IMR-90 (cell line): ENCODE data around the gene OR5M8.

Source experiments
- BHLHE40 ChIP-seq: fragments of 150-350 bp; IDR thresholded peaks from 2 replicates; pipeline ENCODE4 v1.6.1; 2016; ENCODE audit warnings: mild to moderate bottlenecking, low read depth, low read length
- CEBPB ChIP-seq: IDR thresholded peaks from 2 replicates; pipeline ENCODE4 v1.6.1; 2012; ENCODE audit warnings: low read depth, low read length, improper control_type of control experiment
- CHD1 ChIP-seq: IDR thresholded peaks from 2 replicates; pipeline ENCODE4 v1.6.1; 2012; ENCODE audit warnings: low read depth, low read length, improper control_type of control experiment
- MAZ ChIP-seq: IDR thresholded peaks from 2 replicates; pipeline ENCODE4 v1.6.1; 2012; ENCODE audit warnings: low read depth, mild to moderate bottlenecking, low read length, improper control_type of control experiment, moderate library complexity, borderline replicate concordance
- POLR2A ChIP-seq: IDR thresholded peaks from 2 replicates; pipeline ENCODE4 v1.6.1; 2012; ENCODE audit warnings: mild to moderate bottlenecking, low read depth, low read length
- RAD21 ChIP-seq: IDR thresholded peaks from 2 replicates; pipeline ENCODE4 v1.6.1; 2012; ENCODE audit warnings: low read length, improper control_type of control experiment
- RFX5 ChIP-seq: IDR thresholded peaks from 2 replicates; pipeline ENCODE4 v1.8.0; 2012; ENCODE audit warnings: low read depth, mild to moderate bottlenecking, low read length, moderate library complexity
- SMC3 ChIP-seq: fragments of 150-350 bp; IDR thresholded peaks from 2 replicates; pipeline ENCODE4 v1.6.1; 2016; ENCODE audit warnings: low read depth, mild to moderate bottlenecking, antibody characterized with exemption, low read length, moderate library complexity
- TF ChIP-seq, protein P1 (sequence below): fragments of 150-350 bp; IDR thresholded peaks from 2 replicates; pipeline ENCODE4 v1.6.1; 2017; ENCODE audit warnings: mild to moderate bottlenecking, antibody characterized with exemption, low read length, low read depth
- TF ChIP-seq, protein P2 (sequence below): fragments of 150-350 bp; IDR thresholded peaks from 2 replicates; pipeline ENCODE4 v1.6.1; 2016; ENCODE audit warnings: low read depth, mild to moderate bottlenecking, low read length, moderate library complexity, borderline replicate concordance
- TF ChIP-seq, protein P3 (sequence below): conservative IDR thresholded peaks from 2 replicates; pipeline ENCODE4 v1.5.1; 2012; ENCODE audit warnings: mild to moderate bottlenecking, low read depth, low read length, improper control_type of control experiment

DNA sequence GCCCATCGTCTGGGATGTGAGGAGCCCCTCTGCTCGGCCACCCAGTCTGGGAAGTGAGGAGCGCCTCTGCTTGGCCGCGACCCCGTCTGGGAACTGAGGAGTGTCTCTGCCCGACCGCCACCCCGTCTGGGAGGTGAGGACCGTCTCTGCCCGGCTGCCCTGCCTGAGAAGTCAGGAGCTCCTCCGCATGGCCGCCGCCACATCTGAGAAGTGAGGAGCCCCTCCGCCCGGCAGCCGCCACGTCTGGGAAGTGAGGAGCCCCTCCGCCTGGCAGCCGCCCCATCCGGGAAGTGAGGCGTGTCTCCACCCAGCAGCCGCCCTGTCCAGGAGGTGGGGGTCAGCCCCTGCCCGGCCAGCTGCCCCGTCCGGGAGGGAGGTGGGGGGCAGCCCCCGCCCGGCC is 5.8 kb upstream of the OR5M8 start:
- TF ChIP-seq, protein P1, sequence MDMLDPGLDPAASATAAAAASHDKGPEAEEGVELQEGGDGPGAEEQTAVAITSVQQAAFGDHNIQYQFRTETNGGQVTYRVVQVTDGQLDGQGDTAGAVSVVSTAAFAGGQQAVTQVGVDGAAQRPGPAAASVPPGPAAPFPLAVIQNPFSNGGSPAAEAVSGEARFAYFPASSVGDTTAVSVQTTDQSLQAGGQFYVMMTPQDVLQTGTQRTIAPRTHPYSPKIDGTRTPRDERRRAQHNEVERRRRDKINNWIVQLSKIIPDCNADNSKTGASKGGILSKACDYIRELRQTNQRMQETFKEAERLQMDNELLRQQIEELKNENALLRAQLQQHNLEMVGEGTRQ, result no peak
- TF ChIP-seq, protein P2, sequence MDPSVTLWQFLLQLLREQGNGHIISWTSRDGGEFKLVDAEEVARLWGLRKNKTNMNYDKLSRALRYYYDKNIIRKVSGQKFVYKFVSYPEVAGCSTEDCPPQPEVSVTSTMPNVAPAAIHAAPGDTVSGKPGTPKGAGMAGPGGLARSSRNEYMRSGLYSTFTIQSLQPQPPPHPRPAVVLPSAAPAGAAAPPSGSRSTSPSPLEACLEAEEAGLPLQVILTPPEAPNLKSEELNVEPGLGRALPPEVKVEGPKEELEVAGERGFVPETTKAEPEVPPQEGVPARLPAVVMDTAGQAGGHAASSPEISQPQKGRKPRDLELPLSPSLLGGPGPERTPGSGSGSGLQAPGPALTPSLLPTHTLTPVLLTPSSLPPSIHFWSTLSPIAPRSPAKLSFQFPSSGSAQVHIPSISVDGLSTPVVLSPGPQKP, result no peak
- TF ChIP-seq, protein P3, sequence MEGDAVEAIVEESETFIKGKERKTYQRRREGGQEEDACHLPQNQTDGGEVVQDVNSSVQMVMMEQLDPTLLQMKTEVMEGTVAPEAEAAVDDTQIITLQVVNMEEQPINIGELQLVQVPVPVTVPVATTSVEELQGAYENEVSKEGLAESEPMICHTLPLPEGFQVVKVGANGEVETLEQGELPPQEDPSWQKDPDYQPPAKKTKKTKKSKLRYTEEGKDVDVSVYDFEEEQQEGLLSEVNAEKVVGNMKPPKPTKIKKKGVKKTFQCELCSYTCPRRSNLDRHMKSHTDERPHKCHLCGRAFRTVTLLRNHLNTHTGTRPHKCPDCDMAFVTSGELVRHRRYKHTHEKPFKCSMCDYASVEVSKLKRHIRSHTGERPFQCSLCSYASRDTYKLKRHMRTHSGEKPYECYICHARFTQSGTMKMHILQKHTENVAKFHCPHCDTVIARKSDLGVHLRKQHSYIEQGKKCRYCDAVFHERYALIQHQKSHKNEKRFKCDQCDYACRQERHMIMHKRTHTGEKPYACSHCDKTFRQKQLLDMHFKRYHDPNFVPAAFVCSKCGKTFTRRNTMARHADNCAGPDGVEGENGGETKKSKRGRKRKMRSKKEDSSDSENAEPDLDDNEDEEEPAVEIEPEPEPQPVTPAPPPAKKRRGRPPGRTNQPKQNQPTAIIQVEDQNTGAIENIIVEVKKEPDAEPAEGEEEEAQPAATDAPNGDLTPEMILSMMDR, result no peak
- TF ChIP-seq RFX5, result no peak
- no peak for TF ChIP-seq POLR2A
- TF ChIP-seq CEBPB, result no peak
- TF ChIP-seq MAZ, result no peak
- TF ChIP-seq BHLHE40, result no peak
- TF ChIP-seq SMC3, result no peak
- TF ChIP-seq CHD1, result no peak
- no peak for TF ChIP-seq RAD21
